OCI-LY7 (cell line): ENCODE results near the gene EIF4E3. TPM values are rescaled to one million over a fixed set of nuclear protein-coding genes. Genes with fewer than 3 reads are reported as not detected.

Experiments
- BruUV-seq: library from RNA; stranded (reverse); fragments of 400-500 nt; replicated peaks from 2 replicates; lab custom pipeline; 2021; lab: Mats Ljungman, UMichigan
- CTCF ChIA-PET: fragments of 300-600 bp; sonication (Branson Sonifier 250); formaldehyde crosslinking; loops from one replicate; lab custom pipeline; 2022; ENCODE audit warnings: antibody characterized with exemption; ENCODE audit not compliant: unreplicated experiment; lab: Charles Lee
- POLR2A ChIA-PET: fragments of 300-600 bp; sonication (Branson Sonifier 250); formaldehyde crosslinking; loops from one replicate; lab custom pipeline; 2022; ENCODE audit warnings: antibody characterized with exemption; lab: Charles Lee
- DNase-seq: peaks from one replicate; pipeline ENCODE4 v3.0.0-alpha.2; 2015; ENCODE audit warnings: low spot score
- H2AFZ ChIP-seq: fragments of 200-600 bp; sonication (generic), shearing (Covaris generic); 2 replicates; pipeline ENCODE4 v1.6.1; 2014; ENCODE audit warnings: mild to moderate bottlenecking, antibody characterized with exemption, low read length, moderate library complexity
- H3K27ac ChIP-seq: fragments of 200-600 bp; sonication (generic); 2 replicates; pipeline ENCODE4 v1.5.1; 2014; ENCODE audit warnings: mixed run types, low read depth, mild to moderate bottlenecking, moderate library complexity, low read length, inconsistent platforms; ENCODE audit not compliant: poor library complexity, severe bottlenecking
- H3K36me3 ChIP-seq: fragments of 200-600 bp; sonication (generic); 2 replicates; pipeline ENCODE4 v1.6.1; 2014; ENCODE audit warnings: mild to moderate bottlenecking, antibody characterized with exemption, low read length, moderate library complexity, mixed read lengths; ENCODE audit not compliant: insufficient read depth
- H3K4me1 ChIP-seq: fragments of 200-600 bp; sonication (generic); 2 replicates; pipeline ENCODE4 v1.5.1; 2014; ENCODE audit warnings: mild to moderate bottlenecking, low read length; ENCODE audit not compliant: insufficient read depth, poor library complexity, severe bottlenecking
- H3K4me2 ChIP-seq: fragments of 200-600 bp; sonication (generic); 2 replicates; pipeline ENCODE4 v1.6.1; 2014; ENCODE audit warnings: mild to moderate bottlenecking, low read length
- H3K4me3 ChIP-seq: fragments of 200-600 bp; sonication (generic); 2 replicates; pipeline ENCODE4 v1.5.1; 2014; ENCODE audit warnings: mild to moderate bottlenecking, low read depth, low read length; ENCODE audit not compliant: poor library complexity, severe bottlenecking
- H3K79me2 ChIP-seq: fragments of 200-600 bp; sonication (generic); 2 replicates; pipeline ENCODE4 v1.6.1; 2016; ENCODE audit warnings: low read depth, mild to moderate bottlenecking, low read length, moderate library complexity, mixed read lengths; ENCODE audit not compliant: insufficient read depth
- H3K9me2 ChIP-seq: fragments of 200-600 bp; sonication (generic); 2 replicates; pipeline ENCODE4 v1.6.1; 2016; ENCODE audit warnings: mild to moderate bottlenecking, low read length, mixed read lengths; ENCODE audit not compliant: insufficient read depth
- H3K9me3 ChIP-seq: fragments of 200-600 bp; sonication (generic); 2 replicates; pipeline ENCODE4 v1.6.1; 2014; ENCODE audit warnings: mild to moderate bottlenecking, mixed run types, low read length, mixed read lengths
- H4K20me1 ChIP-seq: fragments of 200-600 bp; sonication (generic); 2 replicates; pipeline ENCODE4 v1.6.1; 2014; ENCODE audit warnings: mild to moderate bottlenecking, antibody characterized with exemption, low read length, moderate library complexity, mixed read lengths; ENCODE audit not compliant: insufficient read depth
- EZH2phosphoT487 ChIP-seq: fragments of 200-600 bp; sonication (generic); IDR thresholded peaks from 2 replicates; pipeline ENCODE4 v1.6.1; 2018; ENCODE audit warnings: low read depth, borderline replicate concordance, mild to moderate bottlenecking, mixed run types, antibody characterized with exemption, low read length, moderate library complexity, mixed read lengths
- intact Hi-C: fragments of 100-400 bp; cut with micrococcal nuclease; formaldehyde crosslinking; loops from one replicate; pipeline ENCODE4 v1.10.0; 2022; ENCODE audit not compliant: unreplicated experiment
- total RNA-seq, 2 experiments: library from RNA; depleted of rRNA in 1 of 2; stranded (reverse); fragments of >200 nt in 1 of 2; shearing (Covaris generic) in 1 of 2; gene quantifications; 2 replicates each; pipeline ENCODE4 v1.2.3, GENCODE V29; 2014 to 2022
- TF ChIP-seq, protein P1 (sequence below): fragments of 200-600 bp; sonication (generic); conservative IDR thresholded peaks from 2 replicates; pipeline ENCODE4 v1.5.1; 2014; ENCODE audit warnings: mild to moderate bottlenecking, antibody characterized with exemption, low read length, moderate library complexity, mixed read lengths

The EIF4E3 gene
- total RNA-seq, 2 experiments from 2014 or later: not detected

DNA sequence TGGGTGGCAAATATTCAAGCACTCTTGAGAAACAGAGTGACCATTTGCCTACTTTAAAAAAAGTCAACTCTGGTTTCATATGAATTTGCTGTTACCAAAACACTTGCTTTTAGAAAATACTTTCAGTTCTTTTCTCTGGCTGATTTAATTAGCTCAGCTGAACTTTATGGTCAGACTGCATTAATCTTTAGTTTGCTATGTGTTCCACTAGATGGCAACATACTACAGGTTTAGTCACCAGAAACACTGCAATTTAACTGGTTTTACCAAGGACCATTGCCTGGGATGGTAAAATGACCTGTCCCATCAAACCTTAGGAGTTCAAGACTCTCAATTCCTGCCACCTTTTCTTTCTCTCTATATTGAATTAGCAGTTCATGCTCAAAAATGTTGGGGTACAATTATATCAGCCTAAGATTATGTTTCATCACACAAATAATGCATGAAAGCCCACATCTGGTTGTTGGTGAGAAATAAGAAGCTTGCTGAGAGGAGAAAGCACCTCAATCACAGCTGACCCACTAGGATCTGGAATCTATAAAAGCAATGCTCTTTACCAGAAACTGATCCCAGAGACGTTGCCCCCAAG lies 14.2 kb downstream of the EIF4E3 start:
- DNase-seq: peak; percentile 65
- no peaks in the 10 kb centered on the region for H3K4me1 ChIP-seq
- ChIA-PET CTCF (no interaction called here), POLR2A (interaction anchor here (1.0 kb wide), 1 partner anchor 19 kb away, joined by 3 read pairs; no protein-coding TSS in a partner anchor)
- no peak overlapping the region for H2AFZ ChIP-seq
- TF ChIP-seq EZH2phosphoT487: no peak
- TF ChIP-seq, protein P1, sequence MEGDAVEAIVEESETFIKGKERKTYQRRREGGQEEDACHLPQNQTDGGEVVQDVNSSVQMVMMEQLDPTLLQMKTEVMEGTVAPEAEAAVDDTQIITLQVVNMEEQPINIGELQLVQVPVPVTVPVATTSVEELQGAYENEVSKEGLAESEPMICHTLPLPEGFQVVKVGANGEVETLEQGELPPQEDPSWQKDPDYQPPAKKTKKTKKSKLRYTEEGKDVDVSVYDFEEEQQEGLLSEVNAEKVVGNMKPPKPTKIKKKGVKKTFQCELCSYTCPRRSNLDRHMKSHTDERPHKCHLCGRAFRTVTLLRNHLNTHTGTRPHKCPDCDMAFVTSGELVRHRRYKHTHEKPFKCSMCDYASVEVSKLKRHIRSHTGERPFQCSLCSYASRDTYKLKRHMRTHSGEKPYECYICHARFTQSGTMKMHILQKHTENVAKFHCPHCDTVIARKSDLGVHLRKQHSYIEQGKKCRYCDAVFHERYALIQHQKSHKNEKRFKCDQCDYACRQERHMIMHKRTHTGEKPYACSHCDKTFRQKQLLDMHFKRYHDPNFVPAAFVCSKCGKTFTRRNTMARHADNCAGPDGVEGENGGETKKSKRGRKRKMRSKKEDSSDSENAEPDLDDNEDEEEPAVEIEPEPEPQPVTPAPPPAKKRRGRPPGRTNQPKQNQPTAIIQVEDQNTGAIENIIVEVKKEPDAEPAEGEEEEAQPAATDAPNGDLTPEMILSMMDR: peak; percentile 88
- no TSS peak for BruUV-seq
- H3K9me3 ChIP-seq: no peaks in the 10 kb centered on the region
- no peak overlapping the region for H3K4me3 ChIP-seq
- H4K20me1 ChIP-seq: no peaks in the 10 kb centered on the region
- H3K36me3 ChIP-seq: no peaks in the 10 kb centered on the region
- no peaks in the 10 kb centered on the region for H3K79me2 ChIP-seq
- H3K4me2 ChIP-seq: no peak overlapping the region
- no peaks in the 10 kb centered on the region for H3K9me2 ChIP-seq
- H3K27ac ChIP-seq: no peak overlapping the region
- intact Hi-C loops: loop anchor here (2.0 to 5.0 kb wide), 2 partner anchors 1112 to 1376 kb away; no protein-coding TSS in a partner anchor

DNA sequence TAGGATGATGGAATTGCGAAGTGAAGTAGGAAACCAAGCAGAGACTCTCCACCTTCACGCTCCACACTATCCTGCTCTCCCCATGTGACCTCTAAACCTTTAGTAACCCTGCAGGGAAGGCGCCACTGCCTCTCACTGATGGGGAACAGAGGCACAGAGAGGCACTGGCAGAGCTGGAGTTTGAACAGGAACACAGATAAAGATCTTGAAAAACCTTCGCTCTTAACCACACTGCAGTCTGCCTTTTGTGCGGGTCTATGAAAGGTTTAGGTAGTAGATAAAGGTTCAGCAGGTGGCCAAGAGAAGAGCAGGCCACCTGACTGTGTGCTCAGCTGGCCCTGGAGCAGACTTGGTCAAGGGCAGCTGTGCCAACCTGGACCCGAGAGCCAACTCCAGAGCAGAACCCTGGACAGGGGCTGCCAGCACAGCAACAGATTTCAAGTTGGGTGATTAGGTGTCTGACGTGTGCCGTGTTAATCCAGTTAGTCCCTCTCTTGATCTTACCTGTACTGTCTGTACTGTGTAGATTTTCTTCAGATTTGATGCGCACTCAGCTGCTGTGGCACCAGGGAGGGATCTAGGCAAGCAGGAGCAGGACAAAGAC lies 15.2 kb downstream of the EIF4E3 start:
- no peaks in the 10 kb centered on the region for H3K36me3 ChIP-seq
- H3K4me3 ChIP-seq: no peak overlapping the region
- CTCF ChIA-PET: no interaction called here
- H3K27ac ChIP-seq: no peak overlapping the region
- intact Hi-C loops: loop anchor here (2.0 to 5.0 kb wide), 2 partner anchors 1113 to 1377 kb away; no protein-coding TSS in a partner anchor
- no peak overlapping the region for H3K4me2 ChIP-seq
- POLR2A ChIA-PET: no interaction called here
- no peak overlapping the region for H2AFZ ChIP-seq
- H3K4me1 ChIP-seq: no peaks in the 10 kb centered on the region
- no TSS peak for BruUV-seq
- H3K79me2 ChIP-seq: no peaks in the 10 kb centered on the region
- no peaks in the 10 kb centered on the region for H3K9me2 ChIP-seq
- no peaks in the 10 kb centered on the region for H4K20me1 ChIP-seq
- no peak for TF ChIP-seq EZH2phosphoT487
- TF ChIP-seq, protein P1: no peak
- H3K9me3 ChIP-seq: no peaks in the 10 kb centered on the region
- no peak for DNase-seq
